ENCODE measurements around the gene CDK14.

Gene CDK14

DNA sequence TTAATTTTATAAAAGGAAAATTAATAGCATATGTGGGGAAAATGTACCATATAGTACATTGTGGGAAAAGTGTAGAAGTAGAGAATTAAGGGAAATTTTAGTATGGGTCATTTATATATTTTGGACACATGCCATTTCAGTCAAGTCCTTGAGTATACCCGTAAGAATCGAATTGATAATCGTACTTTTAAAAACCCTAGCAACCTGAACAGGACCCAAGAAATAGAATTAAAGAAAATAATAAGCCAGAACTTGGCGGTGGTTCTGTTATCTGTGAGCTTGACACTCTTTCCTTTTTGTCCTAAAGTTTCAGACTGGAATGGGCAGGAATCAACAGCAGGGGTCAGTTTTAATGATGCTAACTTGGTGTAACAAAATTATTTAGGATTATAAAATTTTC lies 221.0 kb downstream of the CDK14 start:
- DNase-seq: no peak

DNA sequence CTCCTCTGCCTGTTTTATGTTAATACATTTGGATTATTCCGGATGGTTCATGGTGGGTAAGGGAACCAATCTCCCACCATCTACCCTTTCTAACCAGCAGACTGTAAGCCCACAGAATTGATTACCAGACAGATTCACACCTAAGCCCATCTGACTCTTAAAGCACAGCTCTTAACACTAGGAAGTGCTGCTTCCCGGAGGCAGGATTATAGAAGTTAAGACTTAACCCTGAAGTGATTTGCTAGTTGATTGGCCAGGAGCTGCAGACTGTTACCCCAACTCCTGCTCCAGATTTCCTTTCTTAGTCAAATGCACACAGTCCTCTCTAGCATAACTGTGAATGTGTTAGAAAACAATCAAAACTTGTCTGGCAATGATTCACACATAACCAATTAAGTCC lies 221.7 kb downstream of the CDK14 start:
- no peak for DNase-seq

DNA sequence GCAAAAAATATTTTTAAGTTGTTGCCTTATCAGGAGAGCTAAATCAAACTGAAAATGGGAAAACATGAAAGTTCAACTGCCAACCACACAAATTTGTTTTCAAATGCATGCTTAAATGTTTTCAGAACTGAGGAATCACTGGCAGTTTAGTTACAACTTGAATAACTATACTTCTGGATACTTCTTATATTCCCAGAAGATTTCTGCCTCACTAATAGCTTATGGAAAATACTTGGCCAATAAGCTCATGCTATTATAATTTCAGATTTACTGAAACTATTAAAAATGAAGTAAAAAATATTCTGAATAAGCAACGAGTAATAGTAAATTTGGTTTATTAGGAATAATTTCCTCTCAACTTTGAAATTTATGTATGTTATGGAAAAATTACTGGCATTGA lies 222.2 kb downstream of the CDK14 start:
- no peak for DNase-seq

DNA sequence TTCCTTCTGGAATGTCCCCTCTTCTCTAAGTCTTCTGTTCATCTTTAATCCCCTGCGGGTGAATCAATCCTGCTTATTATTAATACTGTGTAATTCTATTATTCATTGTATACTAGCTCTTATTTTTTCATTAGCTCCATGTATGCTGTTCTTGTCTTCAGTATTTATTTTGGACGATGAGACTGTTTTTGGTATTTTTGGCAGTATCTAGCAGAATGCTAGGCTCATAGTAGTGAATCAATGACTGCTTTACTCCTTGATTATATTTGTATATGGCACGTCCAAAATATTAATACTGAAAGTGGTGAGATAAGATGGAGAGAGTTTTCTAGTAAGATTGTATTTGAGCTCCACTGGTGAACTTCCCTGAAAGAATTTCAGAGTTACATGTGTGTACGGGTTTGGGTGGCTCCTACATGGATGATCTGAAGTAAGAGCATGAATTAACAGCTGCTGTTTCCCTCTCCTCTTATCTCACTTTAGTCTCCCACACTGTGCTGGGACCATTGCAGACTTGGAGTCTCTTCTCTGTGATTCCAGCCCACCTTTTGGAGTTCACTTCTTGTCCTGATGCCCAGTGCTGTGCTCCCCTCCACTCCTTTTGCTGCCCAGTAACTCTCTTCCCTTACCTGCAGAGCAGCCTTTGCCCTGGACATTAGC lies 226.0 kb downstream of the CDK14 start:
- DNase-seq: no peak

DNA sequence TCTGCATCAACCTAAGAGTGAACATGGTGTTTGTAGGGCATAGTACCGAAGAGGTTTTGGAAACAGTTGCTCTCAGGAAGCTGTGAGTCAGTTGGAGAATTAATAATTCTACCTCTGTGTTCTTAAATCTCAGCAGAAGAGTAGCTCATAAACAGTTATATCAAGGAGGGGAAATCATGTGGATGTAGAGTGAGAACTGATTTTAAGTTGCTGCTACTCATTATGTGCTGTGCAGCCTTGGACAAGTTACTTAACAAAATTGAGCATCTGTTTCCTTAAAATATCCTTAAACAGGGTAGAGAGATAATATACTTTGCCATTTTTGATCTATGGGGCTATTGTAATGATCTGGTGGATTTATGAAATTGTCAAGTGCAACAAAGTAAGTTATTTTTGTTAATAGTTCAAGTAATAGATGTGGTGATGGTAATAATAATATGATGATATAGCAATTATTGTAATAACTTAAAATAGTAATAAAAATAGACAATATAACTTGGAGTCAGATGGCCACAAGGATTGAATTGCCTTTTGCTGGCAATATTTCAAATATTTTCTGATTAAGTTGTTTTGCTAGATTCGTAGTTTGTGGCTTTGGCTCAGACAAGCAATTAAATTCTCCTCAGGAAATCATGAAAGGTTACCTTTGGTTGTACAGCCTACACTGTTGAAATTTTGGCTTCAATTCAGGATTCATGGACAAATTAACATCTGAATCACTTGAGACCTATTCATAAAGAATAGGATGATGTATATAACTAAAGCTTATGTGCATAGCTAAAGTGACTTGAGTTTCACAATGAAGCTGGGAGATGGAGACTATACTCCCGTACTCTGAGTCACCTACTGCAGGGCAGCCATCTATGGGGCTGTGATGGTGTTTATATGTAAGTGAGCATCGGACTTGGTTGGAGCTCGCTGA lies 228.5 kb downstream of the CDK14 start:
- no peak for DNase-seq

DNA sequence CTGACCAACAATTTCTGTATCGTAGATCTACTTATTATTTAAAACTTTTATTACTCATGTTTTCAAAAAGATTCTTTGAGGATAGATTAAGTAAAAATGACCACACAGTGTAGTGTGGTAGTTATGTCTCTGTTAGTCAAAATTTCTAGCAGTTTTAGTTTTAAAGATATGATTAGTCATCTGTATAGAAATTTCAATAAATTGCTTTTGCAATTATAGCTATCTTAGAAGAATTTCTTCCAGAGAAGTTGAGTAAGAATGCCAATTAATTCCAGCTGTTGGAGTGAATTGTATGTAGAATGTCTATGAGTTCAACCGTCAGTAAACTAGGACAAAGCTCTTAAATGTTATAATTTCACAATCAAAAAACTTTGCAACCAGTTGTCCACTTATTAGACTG lies 229.7 kb downstream of the CDK14 start:
- no peak for DNase-seq

DNA sequence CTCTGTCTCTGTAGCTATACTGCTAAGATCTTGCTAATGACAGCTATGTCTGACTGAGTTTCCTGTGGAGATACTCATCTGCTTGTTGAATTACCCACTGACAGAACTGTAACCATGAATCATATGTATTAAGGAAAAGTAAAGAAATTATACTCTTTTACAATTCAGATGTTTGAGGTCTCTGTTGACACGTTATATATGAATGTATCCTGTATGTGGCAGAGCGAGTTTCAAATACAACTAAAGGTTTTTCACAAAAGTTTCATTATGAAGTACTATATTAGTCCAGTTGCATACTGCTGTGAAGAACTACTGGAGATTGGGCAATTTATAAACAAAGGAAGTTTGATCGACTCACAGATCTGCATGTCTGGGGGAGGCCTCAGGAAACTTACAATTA lies 232.5 kb downstream of the CDK14 start:
- no peak for DNase-seq

DNA sequence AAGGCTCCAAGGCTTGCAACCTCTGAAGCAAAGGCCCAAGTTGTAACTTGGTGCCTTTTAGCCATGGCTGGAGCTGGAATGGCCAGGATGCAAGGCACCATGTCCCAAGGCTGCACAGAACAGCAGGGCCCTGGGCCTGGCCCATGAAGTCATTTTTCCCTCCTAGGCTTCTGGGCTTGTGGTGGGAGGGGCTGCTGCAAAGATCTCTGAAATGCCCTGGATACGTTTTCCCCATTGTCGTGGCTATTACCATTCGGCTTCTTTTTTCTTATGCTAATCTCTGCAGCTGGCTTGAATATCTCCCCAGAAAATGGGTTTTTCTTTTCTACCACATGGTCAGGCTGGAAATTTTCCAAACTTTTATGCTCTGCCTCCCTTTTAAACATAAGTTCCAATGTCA lies 234.2 kb downstream of the CDK14 start:
- DNase-seq: no peak

DNA sequence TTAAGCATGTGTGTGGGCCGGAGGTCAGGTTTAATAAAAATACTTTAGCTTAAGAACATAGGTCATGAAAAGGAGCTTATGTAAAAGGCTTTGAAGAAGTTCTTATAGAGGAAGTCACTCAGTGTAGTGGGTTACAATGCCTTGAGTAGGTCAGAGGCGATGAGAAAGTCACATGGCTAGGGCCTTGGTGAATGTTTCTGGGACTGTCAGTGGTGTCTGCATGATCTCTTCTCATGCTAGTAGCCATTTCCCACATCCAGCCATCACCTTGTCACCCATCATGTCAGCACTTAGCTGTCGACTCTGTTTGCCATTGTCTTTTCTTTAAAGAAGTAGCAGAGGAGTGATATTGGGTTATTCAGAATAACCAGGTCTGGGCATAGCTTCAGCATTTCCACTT lies 236.6 kb downstream of the CDK14 start:
- DNase-seq: no peak

DNA sequence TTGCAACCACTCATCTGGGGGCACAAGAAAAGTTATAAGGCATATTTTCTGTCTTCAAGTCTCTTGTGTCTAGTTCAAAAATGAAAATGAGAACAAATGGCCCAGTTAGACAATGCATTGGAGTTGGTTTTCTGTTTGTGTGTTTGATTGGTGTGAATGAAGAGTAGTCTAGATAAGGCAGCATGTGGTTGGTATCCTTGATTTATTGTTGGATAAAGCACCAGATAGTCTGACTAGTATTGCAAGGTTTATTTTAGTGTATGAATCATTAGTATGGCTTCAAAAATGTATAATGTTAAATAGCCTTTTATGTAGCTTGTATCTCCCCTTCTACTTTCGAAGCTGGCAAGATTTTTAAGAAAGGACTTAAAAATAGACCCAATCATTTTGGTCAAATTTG lies 237.3 kb downstream of the CDK14 start:
- no peak for DNase-seq

DNA sequence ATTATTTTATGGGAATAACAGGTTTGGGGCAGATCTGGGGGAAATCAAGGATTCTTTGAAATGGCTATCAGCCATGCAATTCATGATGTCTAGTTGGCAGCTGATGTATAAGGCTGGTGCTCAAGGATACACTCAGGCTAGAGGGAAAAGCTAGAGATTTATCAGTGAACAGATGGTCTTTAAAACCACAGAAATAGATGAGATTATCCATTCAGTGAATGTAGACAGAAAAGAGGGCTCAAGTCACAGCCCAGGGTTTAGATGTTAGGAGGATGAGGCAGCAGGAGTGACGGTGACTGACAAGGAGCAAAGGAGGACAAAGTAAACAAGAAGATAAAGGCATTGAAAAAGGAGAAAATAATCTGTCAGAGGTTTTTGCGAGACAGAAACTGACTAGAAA lies 238.7 kb downstream of the CDK14 start:
- DNase-seq: no peak

DNA sequence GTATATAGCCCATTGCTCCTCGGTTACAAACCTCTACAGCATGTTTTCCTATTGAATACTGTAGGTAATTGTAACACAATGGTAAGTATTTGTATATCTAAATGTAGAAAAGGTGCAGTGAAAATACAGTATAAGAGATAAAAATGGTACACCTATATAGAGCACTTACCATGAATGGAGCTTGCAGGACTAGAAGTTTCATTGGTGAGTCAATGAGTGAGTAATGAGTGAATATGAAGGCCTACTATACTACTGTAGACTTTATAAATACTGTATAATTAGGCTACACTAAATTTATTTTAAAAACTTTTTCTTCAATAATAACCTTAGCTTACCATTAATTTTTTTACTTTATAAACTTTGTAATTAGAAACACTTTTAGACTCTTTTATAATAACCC lies 239.7 kb downstream of the CDK14 start:
- no peak for DNase-seq

DNA sequence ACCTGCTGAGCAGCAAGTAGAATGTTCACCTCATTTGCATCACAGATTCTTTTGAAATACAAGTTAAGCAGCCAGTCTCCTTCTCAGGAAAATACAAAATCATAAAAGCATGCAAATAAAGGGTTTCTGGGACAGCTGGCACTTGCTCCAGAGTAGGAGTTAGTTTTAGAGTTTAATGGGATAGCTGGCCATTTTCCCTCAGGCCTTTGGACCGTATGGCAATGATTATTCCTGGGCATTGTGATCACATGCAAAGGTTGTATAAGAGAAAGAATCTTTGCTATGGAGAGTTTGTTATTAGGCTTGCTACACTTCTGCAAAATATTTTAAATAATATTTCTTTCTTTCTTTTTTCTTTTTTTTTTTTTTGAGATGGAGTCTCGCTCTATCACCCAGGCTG lies 240.8 kb downstream of the CDK14 start:
- no peak for DNase-seq

DNA sequence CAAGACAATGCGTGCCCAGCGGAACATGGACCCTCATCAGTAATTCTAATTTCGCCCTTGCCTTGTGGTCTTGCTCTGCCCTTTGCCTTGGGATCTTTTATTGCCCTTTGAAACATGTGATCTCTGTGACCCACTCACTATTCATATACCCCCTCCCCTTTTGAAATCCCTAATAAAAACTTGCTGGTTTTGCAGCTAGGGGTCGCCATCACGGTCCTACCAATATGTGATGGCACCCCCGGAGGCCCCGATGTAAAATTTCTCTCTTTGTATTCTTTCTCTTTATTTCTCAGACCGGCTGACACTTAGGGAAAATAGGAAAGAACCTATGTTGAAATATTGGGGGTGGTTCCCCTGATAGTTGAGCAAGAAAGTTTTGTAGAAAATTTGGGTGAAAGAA lies 242.7 kb downstream of the CDK14 start:
- DNase-seq: no peak

DNA sequence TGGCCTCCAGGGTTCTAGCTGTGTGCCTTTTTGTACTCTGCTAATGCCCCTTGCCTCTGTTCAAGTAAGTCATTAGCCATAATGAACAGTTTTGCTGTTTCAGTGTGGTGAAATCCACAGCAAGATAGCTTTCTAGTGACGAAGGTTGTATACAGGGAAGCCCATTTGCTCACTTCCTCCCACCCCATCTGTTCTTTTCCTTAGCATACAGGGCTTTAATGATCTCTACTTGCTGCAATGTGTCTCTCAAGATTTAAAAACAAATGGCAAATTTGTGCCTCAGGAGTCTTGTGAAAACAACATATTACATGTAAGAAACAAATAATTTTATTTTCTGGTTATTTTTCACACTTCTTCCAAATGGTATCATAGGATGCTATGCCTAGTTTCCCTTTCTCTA lies 243.2 kb downstream of the CDK14 start:
- no peak for DNase-seq

DNA sequence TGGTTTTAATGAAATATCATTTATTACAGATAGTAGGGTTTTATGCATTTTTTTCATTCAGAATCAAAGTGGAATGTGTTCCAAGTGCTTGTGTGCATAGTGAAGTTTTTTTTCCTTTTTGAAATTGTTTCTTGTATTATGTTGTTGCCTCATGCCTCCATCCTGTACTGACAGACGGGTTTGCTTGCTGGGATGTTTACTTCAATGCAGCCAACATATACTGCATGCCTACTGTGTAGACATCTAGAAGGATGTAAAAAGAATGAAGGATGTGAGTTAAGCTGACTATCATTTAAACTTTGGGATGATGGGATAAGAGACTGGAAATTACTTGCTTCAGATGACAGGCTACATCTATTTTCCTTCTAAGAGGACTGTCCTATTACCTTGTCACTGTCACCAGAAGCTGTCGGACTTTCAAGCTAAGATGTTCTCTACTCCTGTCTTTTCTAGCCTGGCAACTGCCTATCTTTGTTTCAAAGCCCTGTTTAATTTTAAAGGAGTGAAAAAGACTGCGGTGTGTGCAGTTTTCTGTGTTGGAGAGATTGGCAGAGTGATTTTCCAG lies 243.7 kb downstream of the CDK14 start:
- no peak for DNase-seq

DNA sequence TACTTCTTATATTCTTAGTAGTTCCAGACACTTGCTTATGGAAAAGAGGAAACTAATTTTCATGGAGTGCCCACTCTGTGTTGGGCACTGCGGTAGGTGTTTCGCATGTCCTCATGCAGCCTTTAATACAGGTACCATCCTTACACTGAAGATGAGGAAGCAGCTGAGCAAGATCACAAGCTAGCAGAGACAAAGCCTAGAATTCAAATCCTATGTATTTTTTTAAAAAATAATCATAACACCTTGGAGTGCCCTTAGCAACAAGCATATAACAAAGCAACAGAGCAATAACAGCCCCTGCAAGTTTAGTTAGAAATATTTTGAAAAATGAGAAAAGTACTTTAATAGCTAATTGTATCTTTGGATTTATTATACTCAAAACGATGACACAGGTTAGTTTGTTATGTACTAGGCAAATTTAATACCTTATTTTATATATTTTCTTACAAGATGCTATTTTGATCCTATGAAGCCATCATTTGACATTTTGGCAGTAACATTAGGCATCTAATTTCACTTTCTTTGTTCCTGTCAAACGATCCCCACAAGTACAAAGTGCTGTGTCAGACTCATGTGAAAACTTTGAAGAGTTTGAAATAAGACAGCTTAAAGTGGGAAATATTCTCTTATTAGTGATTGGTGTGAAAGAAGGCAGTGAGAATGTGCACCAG lies 245.8 kb downstream of the CDK14 start:
- no peak for DNase-seq

DNA sequence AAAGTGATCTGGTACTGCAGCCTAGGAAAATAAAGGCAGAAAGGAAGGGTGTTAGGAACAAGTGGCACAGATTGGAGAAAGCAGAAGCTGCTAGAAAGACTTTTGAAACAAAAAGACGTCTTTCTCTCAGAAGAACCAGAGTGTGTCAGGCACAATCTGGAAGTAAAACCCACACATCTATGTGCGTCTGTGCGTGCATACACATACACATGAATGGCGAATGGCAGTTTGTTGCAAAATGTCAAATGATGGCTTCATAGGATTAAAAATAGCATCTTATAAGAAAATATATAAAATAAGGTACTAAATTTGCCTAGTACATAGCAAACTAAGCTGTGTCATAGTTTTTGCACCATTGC lies 246.3 kb downstream of the CDK14 start:
- DNase-seq: no peak

DNA sequence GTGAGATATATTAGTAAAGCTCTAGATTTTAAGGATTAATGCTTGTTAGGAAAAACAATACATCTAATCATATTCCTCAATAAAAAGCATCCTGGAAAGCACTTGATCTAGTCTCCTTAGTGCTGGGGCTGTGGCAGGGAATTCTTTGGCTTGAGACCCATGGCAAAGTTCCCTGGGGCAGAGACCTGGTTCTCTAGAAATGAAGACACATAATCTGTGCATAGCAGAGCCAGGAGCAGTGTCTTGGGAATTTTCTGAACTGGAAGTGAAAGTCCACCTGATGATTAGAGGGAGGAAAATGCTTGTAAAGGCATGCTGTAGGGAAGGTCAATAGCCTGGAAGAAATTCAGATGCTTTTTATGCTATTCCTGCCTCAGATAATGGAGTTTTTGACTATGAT lies 247.4 kb downstream of the CDK14 start:
- no peak for DNase-seq

DNA sequence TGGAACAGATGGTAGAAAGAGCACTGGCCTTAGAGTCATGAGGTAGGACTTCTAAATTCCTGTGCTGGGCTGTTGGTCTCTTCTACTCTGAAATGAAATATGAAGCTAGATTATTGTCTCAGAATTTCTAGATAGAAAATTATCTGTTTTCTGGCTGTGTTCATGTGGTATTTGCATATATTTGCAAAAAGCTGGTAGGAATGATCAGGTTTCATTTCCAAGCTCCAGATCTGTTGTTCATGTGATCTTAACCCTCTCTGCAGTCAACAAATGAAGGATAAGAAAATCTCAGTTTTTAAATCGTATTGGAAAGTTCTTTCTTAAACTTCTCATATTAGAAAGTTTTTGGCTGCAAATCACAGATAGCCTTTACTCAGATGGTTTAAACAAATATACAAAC lies 248.3 kb downstream of the CDK14 start:
- DNase-seq: no peak

DNA sequence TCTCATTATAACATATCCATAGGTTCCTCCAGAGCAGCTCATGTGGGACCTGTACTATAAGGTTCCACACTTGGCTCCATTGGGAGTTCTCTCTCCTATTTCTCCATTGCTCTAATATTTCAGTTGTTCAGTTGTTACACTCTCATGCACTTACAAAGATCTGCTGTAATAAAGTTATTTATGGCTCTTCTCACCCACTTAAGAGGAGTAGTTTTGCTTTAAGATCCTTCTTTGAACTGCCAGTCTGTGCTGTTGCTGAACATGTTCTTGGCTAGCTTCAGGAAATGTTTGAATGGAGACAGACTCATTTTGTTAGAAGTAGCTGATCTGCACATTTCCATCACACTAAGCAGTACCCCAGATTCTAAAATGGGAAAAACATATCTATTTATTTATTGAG lies 250.1 kb downstream of the CDK14 start:
- no peak for DNase-seq

DNA sequence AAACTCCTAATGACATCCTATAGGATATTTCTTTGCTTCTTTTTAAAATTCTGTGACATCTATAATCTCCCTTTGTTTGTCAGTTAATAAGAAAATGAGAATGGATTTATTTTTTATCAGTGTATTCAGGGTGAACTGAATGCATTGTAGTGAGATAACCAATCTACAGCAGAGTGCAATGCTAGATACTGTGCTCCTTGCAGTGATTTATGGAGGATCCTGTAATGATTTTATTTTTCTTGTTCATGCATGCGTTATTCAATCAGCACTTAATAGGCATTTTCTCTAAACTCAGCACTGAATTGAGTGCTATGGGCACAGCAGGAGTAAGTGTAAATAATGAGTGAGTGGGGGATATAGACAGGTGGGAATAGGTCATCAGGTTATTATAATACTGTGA lies 253.9 kb downstream of the CDK14 start:
- DNase-seq: no peak

DNA sequence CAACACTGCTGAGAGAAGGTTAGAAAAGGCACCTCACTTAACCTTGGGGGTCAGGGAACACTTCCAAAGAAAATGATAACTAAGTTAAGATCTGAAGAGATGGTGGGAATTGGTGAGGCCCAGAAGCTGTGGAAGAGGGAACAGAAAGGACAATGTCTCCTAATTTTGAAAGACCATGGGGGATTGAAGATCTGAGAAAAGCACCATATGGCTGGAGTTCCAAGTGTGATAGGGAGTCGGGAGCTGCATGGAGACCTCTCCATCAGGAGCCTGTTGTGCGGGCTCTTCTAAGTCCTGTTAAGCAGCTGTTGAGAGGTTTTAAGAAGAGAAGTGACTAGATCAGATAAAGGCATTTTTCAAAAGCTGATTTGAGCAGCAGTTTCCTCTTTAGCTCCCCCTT lies 254.3 kb downstream of the CDK14 start:
- DNase-seq: no peak

DNA sequence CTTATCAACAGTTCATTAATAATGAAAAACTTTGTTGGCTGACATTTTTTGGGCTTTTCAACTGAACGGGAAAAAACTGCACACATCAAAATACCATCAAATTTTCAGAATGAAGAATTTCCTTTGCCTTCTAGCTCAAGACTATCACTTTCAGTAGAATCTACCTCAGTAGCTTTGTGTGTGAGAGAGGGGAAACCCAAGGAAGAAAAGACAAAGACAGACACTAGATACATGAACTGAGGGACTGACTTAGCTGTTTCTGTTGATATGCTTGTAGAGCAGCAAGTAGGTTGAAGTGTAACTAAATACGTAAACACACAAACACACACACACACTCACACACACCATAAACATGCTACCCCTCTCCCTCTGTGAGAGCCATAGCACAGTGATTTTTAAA lies 257.1 kb downstream of the CDK14 start:
- no peak for DNase-seq

Measured in SW 1271 (cell line).